Skeletal muscle satellite cell (primary cell): Measurements from ENCODE around the gene STRN3.

Experiments used
- H3K27me3 ChIP-seq: 2 replicates; pipeline ENCODE4 v1.7.0; 2013; ENCODE audit warnings: low read length; ENCODE audit not compliant: control insufficient read depth, insufficient read depth
- H3K36me3 ChIP-seq: 2 replicates; pipeline ENCODE4 v1.7.0; 2013; ENCODE audit warnings: mild to moderate bottlenecking, control low read depth, low read length; ENCODE audit not compliant: insufficient read depth
- H3K4me1 ChIP-seq: 2 replicates; pipeline ENCODE4 v1.7.0; 2013; ENCODE audit warnings: low read length; ENCODE audit not compliant: control insufficient read depth, insufficient read depth
- H3K4me2 ChIP-seq: 2 replicates; pipeline ENCODE4 v1.7.0; 2013; ENCODE audit warnings: mild to moderate bottlenecking, low read length
- H3K4me3 ChIP-seq: 2 replicates; pipeline ENCODE4 v1.7.0; 2013; ENCODE audit warnings: low read length
- H3K9ac ChIP-seq: 2 replicates; pipeline ENCODE4 v1.7.0; 2013; ENCODE audit warnings: mild to moderate bottlenecking, low read depth, low read length, moderate library complexity
- H3K9me3 ChIP-seq: replicated peaks from 2 replicates; pipeline ENCODE4 v1.7.0; 2013; ENCODE audit warnings: mild to moderate bottlenecking, control low read depth, low read length

STRN3 gene

DNA sequence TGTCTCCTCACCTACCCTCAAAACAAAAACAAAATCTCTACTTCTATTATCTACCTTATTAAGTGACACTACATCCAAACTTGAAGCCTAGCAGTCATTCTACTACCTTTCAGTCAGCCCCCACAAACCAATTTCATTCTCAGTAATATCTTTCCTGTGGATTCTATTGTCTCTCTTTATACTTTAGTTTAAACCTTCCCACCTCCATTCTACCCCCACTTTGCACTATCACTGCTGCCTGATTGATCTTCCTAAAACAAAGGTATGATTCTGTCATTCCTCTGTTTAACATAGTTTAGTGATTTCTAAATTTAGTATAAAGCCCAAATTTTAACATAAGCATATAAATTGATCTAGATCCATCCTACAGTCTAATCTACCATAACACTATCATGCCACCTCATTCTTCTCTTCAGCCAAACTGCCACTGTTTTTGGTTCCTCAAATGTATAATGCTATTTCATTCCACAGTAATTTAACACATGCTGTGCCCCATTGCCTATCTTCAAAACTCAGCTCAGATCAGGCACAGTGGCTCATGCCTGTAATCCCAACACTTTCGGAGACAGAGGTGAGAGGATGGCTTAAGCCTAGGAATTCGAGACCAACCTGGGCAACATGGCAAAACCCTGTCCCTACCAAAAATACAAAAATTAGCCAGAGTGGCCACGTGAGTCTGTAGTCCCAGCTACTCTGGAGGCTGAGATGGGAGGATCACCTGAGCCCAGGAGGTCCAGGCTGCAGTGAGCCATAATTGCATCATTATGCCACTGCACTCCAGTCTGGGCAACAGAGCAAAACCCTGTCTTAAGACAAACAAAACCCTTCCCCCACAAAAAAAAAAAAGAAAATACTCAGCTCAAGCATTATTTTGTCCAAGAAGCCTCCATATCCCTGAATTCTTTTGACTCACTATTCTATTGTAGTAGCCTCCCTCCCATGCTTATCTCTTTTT lies 3.1 kb upstream of the STRN3 start:
- no peaks in the 10 kb centered on the region for H3K36me3 ChIP-seq
- no peak overlapping the region for H3K9ac ChIP-seq
- H3K4me1 ChIP-seq: peaks cover 16% of the 10 kb centered on the region
- H3K9me3 ChIP-seq: no peaks in the 10 kb centered on the region
- no peak overlapping the region for H3K4me3 ChIP-seq
- no peak overlapping the region for H3K4me2 ChIP-seq
- H3K27me3 ChIP-seq: no peaks in the 10 kb centered on the region

DNA sequence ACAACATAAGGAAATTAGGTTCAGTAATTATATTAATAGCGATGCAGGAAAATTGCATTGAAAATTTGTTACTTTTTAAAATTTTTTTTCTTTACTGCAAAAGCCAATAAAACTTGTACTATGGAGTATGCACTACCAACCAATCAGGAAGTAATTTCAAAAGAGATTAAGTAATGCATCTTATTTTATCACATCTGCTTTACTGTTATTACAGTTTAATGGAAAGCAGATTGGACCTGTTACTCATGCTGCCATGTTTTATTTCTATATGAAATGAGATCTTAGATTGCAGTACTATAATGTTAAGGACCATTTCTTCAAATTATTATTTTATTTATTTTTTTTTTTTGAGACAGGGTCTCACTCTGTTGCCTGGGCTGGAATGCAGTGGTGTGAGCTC lies 1.7 kb upstream of the STRN3 start:
- peak overlapping the region; percentile 80 for H3K4me2 ChIP-seq
- H3K27me3 ChIP-seq: no peaks in the 10 kb centered on the region
- H3K4me3 ChIP-seq: no peak overlapping the region
- H3K36me3 ChIP-seq: no peaks in the 10 kb centered on the region
- H3K4me1 ChIP-seq: peaks cover 18% of the 10 kb centered on the region
- no peak overlapping the region for H3K9ac ChIP-seq
- H3K9me3 ChIP-seq: no peaks in the 10 kb centered on the region

DNA sequence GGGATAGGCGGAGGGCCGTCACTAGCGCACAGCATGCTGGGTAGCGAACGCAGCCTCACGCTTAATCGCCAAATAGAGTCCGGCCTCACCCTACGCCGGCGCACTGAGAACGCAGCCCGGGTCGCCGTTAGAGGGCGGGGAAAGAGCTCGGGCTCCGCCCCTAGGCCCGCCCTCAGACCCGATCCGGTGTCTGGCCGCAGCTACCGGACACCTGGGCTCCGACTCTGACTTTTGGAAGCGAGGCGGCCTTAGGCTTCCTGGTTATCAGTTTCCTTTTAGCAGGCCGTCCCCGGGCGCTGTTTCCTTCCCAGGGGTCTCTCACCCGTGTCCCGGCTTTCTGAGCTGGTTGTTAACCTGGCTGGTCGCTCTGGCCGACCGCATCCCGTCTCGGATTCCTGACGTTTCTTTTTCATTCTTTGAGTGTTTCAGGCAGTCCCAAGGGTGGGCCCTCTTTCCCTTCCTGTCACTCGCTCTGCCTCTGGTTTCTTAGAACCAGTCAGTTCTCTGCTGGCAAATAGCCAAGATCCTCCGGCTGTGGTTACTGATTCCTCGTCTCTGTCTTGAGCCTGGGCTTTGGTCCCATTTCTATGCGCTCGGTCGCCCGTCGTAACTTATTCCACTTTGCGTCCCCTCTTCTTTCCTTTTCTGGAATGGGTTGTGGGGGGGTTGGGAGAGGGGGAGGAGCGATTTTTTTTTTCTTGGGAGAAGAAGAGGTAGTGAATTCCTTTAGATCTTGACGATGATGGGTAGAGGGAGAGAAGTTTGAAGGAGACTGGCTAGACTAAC lies 464 bp upstream of the STRN3 start:
- no peaks in the 10 kb centered on the region for H3K9me3 ChIP-seq
- peaks cover 17% of the 10 kb centered on the region for H3K4me1 ChIP-seq
- H3K36me3 ChIP-seq: no peaks in the 10 kb centered on the region
- H3K27me3 ChIP-seq: no peaks in the 10 kb centered on the region
- H3K4me2 ChIP-seq: peak overlapping the region; percentile 80
- H3K4me3 ChIP-seq: peak overlapping the region; percentile 99
- H3K9ac ChIP-seq: peak overlapping the region; percentile 90

DNA sequence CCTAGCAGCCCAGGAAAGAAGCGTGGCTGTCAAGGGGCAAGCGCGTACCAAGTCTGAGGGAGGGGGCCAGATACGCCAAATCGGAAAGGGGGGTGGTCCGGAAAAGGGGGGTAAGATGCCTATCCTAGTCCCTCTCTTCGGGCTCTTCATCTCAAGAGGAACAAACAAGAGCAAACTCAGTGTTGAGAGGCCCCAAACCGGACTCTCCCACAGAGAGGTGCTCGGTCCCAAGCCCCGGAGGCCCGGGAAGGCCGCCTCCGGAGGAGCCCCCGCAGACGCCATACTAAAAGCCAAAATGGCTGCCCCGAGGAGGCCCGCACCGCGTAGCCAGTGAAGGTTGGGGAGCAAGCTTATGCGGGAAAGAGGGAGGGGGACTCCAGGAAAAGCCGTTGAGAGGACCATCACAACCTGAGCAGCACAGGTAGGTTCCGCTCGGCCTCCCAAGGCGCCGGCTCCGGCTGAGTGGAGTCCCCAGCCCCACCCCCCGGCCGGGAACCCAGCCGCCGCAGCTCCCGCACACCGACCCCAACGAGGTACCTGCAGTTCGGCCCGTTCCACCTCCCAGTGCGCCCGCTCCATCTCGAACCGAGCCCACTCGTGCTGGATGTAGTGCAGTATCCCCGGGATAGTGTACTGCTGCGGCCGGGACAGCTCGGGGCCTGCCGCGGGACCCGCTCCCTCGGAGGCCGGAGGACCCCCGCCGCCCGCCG lies 657 bp downstream of the STRN3 start, which contains the start of gene AP4S1:
Gene AP4S1, plus strand, starts transcription at position 283 of the 710 bp plus-strand sequence. CDS start 40,548 bp downstream, outside the sequence.
- peaks cover 15% of the 10 kb centered on the region for H3K4me1 ChIP-seq
- peaks cover 2% of the 10 kb centered on the region for H3K36me3 ChIP-seq
- H3K4me2 ChIP-seq: peak within 1 kb of the TSS; percentile 84
- H3K9ac ChIP-seq: peak within 1 kb of the TSS; percentile 90
- H3K4me3 ChIP-seq: peak within 1 kb of the TSS; percentile 99
- H3K27me3 ChIP-seq: no peaks in the 10 kb centered on the region
- H3K9me3 ChIP-seq: no peaks in the 10 kb centered on the region

DNA sequence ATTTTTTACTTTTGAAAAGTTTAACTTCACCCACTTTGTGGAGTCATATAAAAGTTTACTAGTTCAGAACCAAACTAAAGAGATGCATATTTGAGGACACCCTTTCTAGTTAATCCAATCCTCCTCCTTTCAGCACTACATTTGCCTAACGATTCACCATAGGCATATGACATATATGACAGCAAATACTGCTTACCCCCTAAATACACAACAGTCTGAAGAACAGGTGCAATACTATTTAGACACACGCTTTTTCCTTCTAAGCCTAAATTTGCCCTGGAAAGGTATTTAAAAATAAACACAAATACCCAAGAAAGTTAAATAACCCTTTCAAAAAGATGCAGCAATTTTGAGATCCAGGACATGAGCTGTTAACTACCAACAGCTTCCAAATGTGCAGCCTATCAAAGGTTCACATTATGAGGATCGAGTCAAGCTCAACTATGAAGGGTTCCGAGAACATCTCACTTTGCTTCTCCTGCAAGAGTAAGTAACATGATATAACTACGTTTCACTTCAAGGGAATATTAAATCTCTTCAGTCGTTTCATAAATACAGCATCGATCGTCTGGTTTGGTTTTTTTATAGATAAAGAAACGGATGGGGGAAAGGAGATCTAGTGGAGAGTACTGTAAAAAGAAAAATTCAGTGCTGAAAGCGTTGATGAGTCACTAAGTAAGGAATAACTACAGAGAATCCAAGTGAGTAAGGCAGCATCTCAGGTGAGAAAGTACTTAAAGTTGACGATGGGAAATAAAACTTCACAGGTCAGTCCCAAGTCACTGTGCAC lies 1.4 kb downstream of the STRN3 start:
- Histone ChIP-seq H3K4me2 (peak overlapping the region; percentile 84), H3K27me3 (no peaks in the 10 kb centered on the region), H3K4me1 (peaks cover 15% of the 10 kb centered on the region), H3K36me3 (peaks cover 3% of the 10 kb centered on the region), H3K4me3 (peak overlapping the region; percentile 99), H3K9me3 (no peaks in the 10 kb centered on the region), H3K9ac (peak overlapping the region; percentile 90)

DNA sequence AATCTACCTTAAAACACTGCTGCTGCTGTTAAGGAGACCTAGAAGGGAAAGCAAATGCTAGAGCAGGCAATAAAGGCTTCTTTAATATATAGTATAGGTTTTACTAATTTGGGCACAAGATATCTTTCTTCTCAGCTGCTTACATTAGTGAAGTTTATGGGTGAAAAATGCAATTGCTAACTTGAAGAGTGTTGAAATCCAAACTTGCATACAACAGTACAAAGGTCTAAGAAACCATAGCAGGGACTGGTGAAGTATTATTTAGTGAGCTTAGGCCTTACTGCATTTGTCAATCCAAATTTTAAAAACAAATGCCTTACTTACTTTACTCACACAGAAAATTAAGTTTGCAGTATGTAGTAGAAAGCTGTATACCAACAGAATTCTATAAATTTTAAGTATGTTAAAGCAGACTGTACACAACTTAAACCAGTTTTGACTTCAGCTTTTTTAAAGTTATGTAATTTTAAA lies 2.1 kb downstream of the STRN3 start:
- peak overlapping the region; percentile 99 for H3K4me3 ChIP-seq

DNA sequence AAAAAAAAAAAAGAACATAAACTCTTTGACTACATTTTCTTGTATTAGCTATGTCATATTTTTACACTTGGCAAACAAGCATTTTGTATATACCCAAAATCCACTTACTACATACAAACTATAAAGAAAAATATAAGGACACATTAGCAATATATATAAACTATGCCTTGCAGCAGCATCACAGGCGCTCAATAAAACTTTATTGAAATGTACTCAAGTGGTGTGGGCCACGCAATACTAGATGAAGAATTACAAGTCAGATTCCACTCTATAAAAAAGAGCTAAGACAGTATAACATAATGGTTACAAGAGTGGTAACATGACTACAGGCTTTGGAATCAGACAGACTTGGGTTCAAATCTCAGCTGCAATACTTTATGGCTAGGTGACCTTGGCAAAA lies 3.8 kb downstream of the STRN3 start:
- Histone ChIP-seq H3K4me3 (no peak overlapping the region), H3K4me1 (peaks cover 15% of the 10 kb centered on the region), H3K9me3 (no peaks in the 10 kb centered on the region)

More for the DNA sequence above, 2.1 kb downstream of the STRN3 start:
- Histone ChIP-seq H3K36me3 (peaks cover 3% of the 10 kb centered on the region), H3K4me2 (peak overlapping the region; percentile 84), H3K9me3 (no peaks in the 10 kb centered on the region), H3K9ac (peak overlapping the region; percentile 90), H3K27me3 (no peaks in the 10 kb centered on the region), H3K4me1 (peaks cover 15% of the 10 kb centered on the region)

DNA sequence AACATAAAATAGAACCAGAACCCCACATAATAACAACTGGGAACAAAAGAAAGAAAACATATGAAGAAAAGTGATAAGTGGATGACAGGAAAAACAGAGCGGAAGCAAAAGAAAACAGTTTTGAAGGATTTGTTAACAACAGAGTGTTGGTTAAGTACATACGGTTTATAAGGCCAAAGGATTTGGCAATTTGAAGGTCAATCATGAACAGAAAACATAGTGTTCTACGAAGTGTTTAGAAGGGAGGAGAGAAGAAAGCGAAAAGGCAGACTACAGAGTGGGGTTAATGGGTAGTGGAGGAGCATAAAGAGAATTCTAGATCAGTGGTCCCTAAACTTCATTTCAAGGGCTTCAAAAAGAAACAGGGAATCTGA lies 4.6 kb downstream of the STRN3 start:
- Histone ChIP-seq H3K4me1 (peaks cover 15% of the 10 kb centered on the region), H3K4me3 (no peak overlapping the region), H3K27me3 (no peaks in the 10 kb centered on the region), H3K4me2 (no peak overlapping the region), H3K9me3 (no peaks in the 10 kb centered on the region), H3K9ac (no peak overlapping the region), H3K36me3 (peaks cover 9% of the 10 kb centered on the region)

More for the DNA sequence above, 3.8 kb downstream of the STRN3 start:
- Histone ChIP-seq H3K36me3 (peaks cover 9% of the 10 kb centered on the region), H3K4me2 (no peak overlapping the region), H3K9ac (no peak overlapping the region), H3K27me3 (no peaks in the 10 kb centered on the region)

DNA sequence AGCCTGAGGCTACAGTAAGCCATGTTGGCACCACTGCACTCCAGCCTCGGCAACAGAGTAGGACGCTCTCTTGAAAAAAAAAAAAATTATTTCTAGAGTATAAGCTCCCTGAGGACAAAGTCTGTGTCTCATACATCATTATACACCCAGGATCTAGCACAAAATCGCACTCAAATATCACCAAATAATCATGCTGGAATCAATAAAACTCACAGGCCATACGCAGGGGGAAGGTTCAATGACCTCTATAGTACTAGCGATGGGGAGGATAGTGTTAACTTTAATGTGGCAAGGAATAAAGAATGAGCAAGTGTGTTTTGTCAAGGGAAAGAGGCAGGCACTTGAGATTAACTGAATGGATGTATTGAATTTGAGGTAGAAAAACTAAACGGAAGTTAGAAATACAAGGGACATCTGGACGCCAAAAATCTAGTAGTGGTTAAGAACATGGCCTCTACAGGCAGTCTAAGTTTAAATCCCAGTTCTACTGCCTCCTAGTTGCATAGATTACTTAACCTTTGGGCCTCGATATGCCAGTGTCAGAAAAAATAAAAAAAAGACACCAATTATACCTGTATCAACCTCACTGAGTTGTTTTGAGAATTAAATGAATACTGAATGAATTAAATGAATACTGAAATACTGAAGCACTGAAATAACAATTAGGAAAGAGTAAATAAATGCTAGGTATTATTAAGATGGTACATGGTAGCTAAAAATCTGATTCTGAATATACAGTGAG lies 5.2 kb downstream of the STRN3 start:
- H3K4me1 ChIP-seq: peaks cover 15% of the 10 kb centered on the region

DNA sequence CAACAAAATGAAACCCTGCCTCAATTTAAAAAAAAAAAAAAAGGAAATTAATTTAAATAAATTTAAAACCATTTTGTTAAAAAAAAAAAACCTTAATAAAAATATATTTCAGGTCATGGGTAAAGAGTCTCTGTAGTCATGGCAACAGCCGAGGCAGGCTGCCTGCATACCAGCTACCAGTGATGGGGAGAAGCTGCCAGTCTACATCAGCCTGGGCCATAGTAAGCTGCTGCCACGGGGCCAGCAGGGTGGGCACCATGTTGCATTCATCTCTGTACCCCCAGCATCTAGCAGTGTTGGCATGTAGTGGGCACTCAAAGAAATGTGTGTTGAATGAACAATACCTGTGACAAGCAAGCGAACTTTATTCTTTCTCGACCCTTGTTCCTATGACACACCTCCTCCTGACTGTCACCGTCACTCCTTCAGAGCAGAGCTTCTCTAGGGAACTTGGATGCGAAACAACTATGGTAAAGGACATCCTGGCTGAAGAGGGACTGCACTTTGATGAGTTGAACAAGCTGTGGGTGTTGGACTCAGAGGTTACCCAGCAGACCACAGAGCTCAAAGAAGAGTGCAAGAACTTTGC lies 8.0 kb downstream of the STRN3 start:
- peaks cover 9% of the 10 kb centered on the region for H3K36me3 ChIP-seq
- no peak overlapping the region for H3K9ac ChIP-seq
- no peaks in the 10 kb centered on the region for H3K4me1 ChIP-seq
- H3K4me2 ChIP-seq: no peak overlapping the region
- no peak overlapping the region for H3K4me3 ChIP-seq
- no peaks in the 10 kb centered on the region for H3K9me3 ChIP-seq
- no peaks in the 10 kb centered on the region for H3K27me3 ChIP-seq

More for the DNA sequence above, 5.2 kb downstream of the STRN3 start:
- Histone ChIP-seq H3K4me2 (no peak overlapping the region), H3K4me3 (no peak overlapping the region), H3K27me3 (no peaks in the 10 kb centered on the region), H3K9me3 (no peaks in the 10 kb centered on the region), H3K9ac (no peak overlapping the region), H3K36me3 (peaks cover 9% of the 10 kb centered on the region)
